GM12891 (cell line): ENCODE results near the gene RSPH4A.

ENCODE experiments used
- POLR2A ChIP-seq: IDR thresholded peaks from 2 replicates; pipeline ENCODE4 v1.6.1; 2011; ENCODE audit warnings: low read depth, low read length, control low read depth
- POLR2AphosphoS5 ChIP-seq: IDR thresholded peaks from 2 replicates; pipeline ENCODE4 v1.6.1; 2011; ENCODE audit warnings: low read depth, low read length, control low read depth
- POU2F2 ChIP-seq: IDR thresholded peaks from 2 replicates; pipeline ENCODE4 v1.6.1; 2011; ENCODE audit warnings: low read depth, mild to moderate bottlenecking, control low read depth, low read length, moderate library complexity
- SPI1 ChIP-seq: IDR thresholded peaks from 2 replicates; pipeline ENCODE4 v1.6.1; 2011; ENCODE audit warnings: low read depth, low read length, control low read depth
- TAF1 ChIP-seq: IDR thresholded peaks from 2 replicates; pipeline ENCODE4 v1.6.1; 2011; ENCODE audit warnings: low read depth, low read length, control low read depth

DNA sequence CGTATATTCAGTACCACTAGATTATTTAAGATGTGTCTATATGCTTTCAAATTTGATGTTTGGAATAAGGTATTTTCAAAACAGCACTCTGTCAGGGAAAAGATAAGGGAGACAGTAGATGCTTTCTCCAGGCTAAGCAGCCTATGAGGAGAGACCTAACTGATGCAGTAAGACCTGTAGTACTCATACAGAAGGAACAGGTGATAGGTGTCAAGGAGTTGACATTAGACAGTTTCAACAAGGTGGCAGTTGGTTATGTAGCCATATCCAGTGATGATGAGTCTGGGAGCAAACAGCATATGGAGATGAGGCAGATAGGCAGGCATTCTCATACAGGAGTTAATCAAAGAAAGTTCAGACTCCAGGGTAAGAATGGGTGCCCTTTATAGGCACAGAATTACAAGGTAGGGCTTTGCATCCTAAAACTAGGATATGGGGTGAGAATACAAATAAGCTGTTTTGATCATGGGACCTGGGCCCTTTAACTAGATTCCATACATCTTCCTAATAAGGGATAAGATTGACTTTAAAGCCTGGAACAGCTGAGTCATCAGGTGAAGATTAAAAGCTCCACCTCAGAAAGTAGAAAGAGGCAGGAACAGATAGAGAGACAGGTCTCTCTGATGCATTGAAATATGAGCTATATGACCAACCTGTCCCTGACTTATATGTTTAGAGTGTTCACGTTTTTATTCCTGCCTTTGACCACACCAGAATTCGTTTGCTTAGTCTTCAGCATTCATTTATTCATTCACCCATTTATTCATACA, 7.9 kb downstream of the RSPH4A start:
- TF ChIP-seq POLR2A: no peak
- no peak for TF ChIP-seq POU2F2
- no peak for TF ChIP-seq TAF1
- no peak for TF ChIP-seq POLR2AphosphoS5
- no peak for TF ChIP-seq SPI1
